Erythroblast (primary cell): ENCODE measurements around the gene TMEM33.

Experiments
- GATA1 ChIP-seq: IDR thresholded peaks from 2 replicates; pipeline ENCODE4 v1.6.1; 2011; ENCODE audit warnings: low read depth, mild to moderate bottlenecking, control low read depth, low read length, moderate library complexity
- POLR2A ChIP-seq: IDR thresholded peaks from 2 replicates; pipeline ENCODE4 v1.6.1; 2011; ENCODE audit warnings: mild to moderate bottlenecking, low read length

DNA sequence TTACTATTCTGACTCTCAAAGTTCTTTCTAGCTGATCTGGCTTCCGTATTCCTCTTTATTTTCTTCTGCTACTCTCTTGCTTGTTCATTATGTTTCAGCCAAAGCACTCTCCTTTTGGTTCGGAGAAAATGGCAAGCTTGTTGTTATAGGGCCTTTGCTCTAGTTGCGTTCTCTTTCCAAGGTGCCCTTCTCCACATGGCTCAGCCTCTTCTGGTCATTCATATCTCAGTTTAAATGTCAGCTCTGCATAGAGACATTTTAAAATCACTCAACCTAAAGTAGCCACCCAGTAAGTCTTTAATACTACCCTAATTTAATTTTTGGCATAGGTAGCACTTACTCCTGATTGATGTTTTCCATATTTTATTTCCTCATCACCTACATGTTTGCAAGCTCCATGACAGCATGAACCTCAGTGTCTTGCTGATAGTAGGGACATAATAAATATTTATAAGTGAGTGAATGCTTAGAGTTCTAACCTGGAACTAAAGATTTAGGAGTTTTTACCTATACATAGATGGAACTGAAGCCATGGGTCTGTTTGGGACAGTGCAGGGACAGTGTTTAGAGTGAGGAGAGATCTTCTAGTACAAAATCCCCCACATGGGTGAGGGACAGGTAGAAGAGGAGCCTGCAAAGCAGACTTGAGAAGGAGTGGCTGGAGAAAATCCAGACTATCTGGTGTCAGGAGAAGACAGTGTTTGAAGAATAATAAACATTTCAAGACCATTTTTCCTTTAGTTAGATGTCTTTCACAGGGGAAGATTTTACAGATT is 73.0 kb downstream of the TMEM33 start:
- TF ChIP-seq POLR2A = no peak
- TF ChIP-seq GATA1 = no peak
